GM18502 (cell line): ENCODE measurements around the gene SLFNL1.
A peak's percentile ranks its signal among the peaks of the same experiment; 100 is the strongest.

Experiments used
- ATAC-seq: cut with Tn5 transposase; IDR thresholded peaks from one replicate; pipeline ENCODE4 v1.9.1; 2021; ENCODE audit warnings: mild to moderate bottlenecking; ENCODE audit not compliant: unreplicated experiment, poor library complexity

Gene SLFNL1

DNA sequence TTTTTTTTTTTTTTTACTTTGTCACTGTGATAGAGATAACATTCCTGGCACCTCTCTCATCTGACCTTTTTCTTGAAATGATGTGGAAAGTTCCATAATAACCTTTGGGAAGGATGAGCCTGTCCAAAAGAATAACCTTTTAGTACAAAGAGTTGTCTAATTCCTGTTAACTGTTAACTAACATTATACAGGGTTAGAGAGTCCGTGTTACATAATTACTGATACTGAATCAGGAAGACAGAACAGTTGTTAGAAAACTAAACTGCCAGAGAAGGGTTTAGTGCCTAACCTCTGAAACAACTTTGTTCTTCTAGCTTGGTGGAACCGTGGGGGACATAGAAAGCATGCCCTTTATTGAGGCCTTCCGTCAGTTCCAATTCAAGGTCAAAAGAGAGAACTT is 33.2 kb downstream of the SLFNL1 start:
- no peak for ATAC-seq

DNA sequence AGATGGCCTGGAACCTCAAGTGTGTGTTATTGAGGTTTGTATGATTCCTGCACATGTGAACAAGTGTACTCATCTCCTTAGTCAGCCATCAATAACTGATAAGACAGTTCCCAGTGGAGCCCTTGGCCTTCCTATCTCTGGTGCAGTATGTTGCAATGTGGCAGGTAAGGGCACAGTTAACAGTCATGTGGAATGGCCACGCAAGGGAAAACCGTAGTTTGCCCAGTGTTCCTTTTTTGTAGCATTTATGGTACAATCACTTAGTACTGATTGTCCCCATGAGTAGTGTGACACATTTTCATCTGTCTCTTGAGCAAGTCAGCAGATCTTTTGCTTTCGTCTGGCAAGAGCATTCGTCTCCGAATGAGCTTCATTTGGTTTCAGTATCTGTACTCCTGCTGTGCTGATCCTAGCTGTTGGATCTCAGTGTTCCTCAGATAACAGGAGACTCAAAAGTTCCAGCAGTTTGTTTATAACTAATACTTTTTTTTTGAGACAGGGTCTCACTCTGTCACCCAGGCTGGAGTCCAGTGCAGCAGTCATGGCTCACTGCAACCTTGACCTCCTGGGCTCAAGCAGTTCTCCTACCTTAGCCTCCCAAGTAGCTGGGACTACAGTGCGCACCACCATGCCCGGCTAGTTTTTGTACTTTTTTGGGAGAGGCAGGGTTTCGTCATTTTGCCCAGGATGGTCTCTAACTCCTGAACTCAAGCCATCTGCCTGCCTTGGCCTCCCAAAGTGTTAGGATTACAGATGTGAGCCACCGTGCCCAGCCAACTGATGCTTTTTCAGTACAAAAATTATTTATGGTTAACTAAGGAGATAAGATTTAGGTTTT is 33.9 kb downstream of the SLFNL1 start:
- ATAC-seq: no peak

DNA sequence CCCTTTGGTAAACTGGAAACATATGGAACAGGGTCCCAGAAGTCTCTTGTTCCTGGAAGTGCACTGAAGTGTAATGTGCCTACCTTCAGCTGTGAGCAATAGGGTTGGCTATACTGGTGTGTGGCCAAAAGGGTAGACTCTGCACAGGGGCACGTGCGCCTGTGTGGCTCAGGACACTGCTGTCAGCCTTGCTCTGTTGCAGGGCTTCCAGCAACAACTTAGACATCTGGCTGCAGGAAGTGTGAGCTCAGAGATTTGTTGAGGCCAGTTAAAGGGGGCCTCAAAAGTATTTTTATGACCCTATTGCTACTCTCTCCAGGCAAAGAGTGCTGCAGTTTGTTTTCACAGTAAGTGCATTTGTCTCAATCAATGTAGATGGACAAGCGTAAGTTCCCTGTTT is 34.6 kb downstream of the SLFNL1 start:
- no peak for ATAC-seq

DNA sequence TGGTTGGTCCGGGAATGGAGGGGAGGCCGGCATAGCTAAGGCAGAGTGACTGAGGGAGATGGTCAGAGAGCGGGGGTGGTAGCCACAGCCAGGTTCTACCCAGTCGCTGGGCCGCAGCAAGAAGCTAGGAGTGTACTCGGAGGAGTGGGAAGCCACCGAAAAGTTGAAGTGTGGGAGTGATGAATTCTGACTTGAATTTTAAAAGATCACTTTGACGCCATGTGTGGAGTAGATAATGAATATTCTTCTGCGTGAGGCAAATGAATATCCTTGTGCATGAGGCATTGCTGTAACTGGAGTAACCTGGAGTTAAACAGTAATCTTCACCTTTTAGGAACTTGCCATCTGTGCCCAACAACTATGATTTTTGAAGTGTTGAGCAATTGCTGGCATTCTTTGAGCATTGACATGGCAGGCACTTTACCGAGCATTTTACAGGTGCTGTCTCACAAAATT is 35.2 kb downstream of the SLFNL1 start:
- ATAC-seq: no peak

DNA sequence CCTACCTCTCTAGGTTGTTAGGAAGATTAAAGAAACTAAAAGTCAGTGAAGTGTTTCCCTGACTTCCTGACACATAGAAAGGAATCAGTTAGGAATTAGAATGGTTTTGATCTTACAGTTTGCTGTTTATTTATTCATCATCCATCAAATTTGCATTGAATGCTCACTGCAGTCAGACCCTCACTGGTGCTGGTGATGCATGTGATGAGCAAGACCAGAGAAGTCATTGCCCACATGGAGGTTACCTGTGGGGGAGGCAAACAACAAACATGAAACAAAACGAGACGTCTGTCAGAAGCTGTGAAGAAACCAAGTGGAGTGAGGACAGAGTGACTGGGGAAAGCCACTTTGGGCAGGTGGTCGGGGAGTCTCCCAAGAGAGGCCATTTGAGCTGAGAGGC is 35.6 kb downstream of the SLFNL1 start:
- ATAC-seq: no peak

DNA sequence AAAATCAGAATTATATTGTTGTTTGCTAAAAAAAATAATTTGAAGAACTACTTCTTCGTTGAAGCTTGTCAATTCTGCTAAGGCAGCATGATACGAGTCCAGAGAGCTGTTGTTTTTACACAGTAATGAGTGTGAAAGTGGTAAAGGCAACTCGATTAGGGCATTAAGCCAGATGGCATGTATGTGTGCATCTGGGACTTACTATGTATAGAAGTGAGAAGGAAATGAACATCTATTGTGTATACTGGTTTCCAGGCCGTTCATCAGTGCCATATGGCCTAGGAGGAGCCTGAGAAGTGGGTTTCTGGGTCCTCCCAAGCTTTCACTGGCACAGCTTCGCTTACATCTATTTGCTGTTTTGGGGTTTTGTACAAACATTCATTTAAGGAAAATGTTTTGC is 36.4 kb downstream of the SLFNL1 start:
- ATAC-seq: no peak

DNA sequence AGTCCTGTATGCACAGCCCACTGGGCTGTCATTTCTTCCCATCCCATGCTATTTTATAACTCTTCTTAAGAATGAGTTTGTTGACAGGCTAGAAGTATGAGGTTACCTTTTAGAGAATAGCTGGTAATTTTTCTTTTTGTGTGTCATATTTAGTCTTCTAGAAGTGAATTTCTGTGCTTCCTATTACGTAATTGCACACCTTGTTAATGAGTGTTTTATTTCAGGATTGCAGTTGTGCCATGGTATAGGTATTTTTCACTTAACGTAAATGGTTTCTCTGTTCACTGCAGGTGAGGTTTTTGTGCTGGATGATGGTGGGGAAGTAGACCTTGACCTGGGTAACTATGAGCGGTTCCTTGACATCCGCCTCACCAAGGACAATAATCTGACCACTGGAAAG is 37.0 kb downstream of the SLFNL1 start:
- no peak for ATAC-seq

DNA sequence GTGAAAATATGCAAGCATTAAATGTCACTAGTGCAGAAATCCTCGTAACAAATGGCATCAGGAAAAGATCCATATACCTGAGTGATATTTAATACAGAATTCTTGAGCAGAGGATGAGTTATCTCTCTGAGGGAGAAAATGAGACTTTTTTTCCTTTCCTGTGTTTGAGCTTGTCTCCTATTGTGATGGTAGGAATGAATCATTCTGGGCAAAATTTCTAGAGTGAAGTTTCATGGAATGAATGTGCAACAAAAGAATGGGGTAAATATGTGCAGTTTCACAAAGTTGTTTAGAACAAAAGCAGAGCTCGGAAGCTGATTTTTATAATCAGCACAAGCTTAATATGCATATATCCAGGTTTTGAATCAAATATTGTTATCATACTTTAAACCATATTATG is 37.5 kb downstream of the SLFNL1 start:
- ATAC-seq: no peak

DNA sequence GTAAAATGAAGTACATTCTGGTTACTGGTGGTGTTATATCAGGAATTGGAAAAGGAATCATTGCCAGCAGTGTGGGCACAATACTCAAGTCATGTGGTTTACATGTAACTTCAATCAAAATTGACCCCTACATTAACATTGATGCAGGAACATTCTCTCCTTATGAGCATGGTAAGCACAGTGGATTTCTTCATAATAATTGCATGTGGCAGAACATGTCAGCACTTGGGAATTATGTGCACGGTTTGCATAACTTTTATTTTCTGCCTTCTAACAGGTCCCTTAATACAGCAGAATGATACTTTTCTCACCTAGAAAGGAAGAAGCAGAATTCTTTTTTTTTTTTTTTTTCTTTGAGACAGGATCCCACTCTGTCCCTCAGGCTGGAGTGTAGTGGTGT is 38.2 kb downstream of the SLFNL1 start:
- ATAC-seq: no peak

DNA sequence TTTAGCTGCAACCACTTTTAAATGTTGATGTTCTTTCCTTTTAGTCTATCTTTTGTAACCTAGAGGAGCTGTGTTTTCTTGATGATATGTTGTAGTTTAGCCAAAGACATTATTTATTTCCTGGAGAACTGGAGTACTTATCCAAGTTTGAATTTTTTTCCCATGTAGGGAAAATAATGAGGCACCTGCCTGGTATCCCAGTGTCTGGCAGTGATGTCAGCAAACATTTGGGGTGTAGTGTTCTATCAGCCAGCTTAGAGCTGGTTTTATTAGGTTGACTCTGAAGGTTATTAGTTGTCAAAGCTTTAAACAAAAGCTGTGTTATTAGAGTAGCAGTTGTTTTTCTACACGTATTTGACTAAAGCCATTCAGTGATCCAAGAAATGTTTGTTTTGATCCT is 38.8 kb downstream of the SLFNL1 start:
- ATAC-seq: no peak

DNA sequence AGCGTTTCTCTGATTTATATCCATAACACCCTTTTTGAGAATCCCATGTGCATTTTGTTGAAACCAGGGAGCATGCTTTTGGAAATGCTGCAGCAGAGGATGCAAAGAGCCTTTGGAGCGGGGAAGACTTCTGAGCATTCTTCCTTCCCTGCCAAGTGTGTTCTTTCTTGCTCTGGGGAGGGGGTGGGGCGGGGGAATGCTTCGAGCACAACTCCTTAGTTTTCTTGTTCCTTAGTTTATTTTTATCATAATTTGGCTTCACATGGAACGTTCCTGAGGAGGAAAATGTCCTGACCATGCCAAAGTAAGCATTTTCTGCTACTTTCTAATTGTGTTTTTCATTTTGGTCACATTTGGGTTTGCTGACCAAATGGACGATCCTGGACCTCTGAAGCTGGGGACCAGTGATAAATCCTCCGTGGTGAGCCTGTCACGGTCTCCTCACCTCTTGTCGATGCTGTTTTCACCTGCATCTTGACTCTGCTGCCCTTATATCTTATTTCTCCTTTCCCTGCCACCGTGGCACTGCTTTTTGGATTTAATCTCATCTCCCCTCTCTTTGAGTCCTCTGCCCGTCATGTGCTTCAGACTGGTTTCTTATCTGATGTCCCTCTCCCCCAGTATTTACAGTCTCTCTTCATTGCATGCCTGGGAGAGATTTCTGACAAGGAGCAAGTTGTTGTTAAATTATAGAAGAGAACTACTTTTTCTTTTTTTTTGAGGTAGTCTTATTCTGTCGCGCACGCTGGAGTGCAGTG is 39.7 kb downstream of the SLFNL1 start:
- ATAC-seq: no peak

DNA sequence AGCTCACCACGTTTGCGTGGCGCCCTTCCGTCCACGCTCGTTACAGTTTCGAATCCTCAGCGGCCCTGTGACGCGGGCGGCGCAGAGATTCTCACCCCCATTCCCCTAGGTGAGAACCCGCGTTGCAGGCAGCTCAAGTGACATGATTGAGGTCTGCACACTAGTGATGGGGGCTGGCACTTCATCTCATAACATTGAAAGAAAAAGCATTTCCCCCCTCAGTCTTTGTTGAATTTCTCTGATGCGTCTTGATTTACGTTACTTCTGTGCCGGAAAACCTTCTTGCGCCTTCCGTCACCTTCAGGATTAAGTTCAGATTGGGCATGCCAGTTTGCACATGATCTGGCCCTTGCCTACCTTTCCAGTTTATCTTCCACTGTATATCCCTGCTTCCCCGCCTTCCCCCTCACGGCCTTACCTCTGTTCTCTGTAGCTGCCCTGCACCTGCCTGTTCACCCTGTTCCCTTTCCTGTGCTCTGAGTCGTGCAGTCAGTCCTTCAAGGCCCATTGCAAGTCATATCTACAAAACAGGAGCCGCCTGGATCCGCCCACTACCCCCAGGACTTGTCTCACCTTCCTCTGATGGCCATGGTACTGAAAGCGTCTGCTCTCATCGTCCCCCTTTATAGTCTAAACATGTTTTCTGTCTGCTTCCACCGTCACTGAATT is 40.9 kb downstream of the SLFNL1 start:
- no peak for ATAC-seq

DNA sequence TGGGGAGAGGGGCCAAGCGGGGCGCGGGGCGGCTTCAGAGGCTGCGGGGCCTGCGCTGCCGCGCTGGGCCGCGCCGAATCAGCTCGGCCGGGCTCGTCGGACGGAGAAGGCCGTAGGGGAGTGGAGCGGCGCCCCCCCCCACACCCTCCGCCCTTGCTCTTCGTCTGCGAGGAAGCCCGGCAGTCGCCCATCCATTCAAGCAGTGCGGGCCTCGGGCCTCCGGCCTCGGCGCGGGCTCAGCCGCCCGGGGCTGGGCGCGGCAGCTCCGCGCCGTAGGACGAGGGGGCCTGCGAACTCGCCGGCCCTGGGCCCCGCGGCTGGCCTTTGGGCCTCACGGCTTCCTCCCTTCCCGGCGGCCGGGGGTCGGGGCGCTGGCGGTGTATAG is 41.5 kb downstream of the SLFNL1 start:
- ATAC-seq: peak; percentile 28

DNA sequence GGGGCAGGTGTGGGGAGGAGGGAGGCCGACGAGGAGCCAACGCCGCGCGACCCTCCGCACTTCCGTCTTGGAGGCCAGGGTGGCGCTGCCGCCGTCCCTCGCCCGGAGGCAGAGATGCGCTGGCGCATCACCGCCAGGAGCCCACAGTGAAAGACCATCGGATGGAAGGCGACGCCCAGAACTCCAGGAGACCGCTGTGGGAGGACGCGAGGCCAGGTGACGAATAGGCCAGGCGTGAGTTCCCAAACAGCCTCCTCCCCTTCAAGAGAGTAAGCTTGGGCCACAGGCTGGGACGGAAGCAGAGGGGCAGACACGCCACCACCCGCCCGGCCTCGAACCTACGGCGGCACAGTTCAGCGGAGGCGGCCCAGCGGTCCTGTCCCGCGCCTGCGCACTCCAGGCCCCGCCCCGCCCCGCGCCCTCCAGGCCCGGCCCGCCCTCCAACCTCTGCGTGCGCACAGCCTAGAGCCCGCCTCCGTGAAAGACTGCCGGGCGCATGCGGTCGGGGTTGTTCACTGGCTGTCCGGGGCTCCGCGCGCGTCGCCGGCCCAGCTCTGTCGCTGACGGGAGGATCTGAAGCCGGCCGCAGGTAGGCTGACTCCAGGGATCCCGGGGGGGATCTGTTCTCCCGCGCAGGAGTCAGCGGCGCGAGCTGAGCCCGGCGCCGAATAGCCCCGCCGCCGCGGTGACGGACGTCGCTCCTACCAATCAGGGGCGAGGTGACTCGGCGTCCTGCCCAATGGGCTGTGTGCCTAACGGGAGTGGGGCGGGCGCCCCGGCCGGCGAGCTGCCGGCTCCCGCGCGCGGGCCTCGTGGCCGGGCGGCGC is 42.1 kb downstream of the SLFNL1 start, which contains the start of gene CTPS1:
Gene CTPS1, plus strand, starts transcription at position 456 of the 827 bp plus-strand sequence. CDS start 3,595 bp downstream, outside the sequence.
- peak; percentile 86 for ATAC-seq

DNA sequence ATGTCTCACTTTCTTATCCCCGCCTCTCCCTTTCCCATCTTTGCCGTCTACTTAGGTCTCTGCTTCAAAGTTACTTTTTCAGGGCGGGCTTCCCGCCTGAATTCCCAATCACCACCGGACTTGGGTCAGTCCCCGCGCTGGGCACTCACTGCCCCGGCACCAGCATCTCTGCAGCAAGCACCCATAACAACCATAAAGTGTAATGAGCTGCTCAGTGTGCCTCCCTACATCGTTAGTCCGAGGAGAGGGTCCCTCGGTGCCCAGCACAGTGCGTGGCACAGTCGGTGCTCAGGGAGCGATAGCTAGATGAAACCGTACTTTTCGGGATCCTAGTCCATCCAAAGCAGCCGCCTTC is 42.7 kb downstream of the SLFNL1 start:
- no peak for ATAC-seq

DNA sequence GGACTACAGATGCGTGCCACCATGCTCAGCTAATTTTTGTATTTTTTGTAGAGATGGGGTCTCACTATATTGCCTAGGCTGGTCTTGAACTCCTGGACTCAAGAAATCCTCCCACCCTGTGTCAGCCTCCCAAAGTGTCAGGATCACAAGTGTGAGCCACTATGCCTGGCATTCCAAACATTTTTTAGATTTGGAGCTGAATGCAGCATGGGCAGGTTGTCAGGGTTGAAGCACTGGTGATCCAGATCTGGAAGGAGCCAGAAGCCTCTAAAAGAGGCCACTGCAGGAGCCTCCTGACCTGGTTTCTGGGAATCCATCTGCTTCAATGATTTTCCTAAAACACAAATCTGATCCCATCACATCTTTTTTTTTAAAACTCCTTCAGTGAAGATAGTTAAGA is 43.8 kb downstream of the SLFNL1 start:
- ATAC-seq: no peak

DNA sequence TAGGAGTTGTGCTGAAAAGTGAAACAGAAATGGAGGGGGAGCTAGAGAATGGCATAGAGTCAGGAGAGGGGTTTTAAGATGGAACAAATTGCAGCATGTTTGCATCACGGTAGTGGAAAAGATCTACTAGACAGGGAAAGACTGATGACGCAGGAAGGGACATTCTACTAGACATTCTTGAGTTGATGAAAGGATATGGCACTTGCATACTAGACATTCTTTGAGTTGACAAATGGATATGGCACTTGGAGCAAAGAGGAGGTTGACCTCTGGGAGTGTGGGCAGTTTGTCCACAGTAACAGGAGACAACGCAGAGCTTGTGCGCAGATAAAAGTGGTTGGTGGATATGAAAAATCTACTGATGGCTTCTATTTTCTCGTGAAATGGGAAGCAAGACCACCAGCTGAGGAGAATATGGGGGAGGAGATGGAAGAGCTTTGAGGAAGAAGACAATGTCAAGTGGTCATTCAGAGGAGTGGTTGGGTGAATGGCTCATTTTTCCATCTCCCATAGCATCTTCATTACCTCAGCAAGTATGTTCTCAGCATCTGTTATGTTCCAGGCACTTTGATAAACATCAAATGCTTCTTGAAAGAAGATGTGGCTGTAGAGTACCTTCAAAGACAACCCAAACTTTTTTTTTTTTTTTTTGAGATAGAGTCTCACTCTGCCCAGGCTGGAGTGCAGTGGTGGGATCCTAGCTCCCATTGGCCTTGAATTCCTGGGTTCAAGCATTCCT is 44.4 kb downstream of the SLFNL1 start:
- no peak for ATAC-seq

DNA sequence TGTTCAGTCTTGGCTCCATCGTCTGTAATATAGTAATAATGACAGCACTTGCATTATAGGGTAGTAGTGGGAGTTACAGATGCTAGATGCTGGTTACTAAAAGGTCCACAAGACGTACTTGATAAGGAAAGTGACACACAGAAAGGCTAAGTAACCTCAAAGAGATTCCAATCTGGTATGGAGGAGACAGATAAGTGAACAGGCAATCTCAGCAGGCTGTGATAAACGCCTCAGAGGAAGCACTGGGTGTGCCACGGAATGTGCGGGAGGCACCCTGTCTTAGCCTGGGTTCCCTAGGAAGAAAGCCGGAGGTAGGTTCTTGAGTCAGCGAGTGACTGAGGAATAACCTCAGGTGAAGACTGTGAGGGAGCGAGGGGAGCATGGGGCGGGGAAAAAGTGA is 46.6 kb downstream of the SLFNL1 start:
- ATAC-seq: no peak

DNA sequence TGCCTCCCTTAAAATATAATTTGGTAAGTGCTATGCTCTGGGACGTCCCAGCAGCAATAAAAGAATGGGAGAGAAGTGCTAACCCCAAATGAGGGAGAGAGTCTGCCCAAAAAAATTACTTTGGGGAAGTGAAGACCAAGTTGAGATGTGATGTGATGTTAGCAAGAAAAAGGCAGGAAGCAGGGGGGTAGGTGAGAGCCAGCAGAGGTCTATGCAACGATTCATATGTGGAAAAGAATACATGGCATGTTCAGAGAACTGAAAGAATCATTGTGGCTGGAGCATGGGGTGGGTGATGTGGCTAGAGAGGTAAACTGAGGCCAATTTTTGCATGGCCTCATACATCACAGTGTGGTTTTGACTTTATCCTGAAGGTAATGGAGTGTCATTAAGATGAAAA is 47.6 kb downstream of the SLFNL1 start:
- ATAC-seq: no peak

DNA sequence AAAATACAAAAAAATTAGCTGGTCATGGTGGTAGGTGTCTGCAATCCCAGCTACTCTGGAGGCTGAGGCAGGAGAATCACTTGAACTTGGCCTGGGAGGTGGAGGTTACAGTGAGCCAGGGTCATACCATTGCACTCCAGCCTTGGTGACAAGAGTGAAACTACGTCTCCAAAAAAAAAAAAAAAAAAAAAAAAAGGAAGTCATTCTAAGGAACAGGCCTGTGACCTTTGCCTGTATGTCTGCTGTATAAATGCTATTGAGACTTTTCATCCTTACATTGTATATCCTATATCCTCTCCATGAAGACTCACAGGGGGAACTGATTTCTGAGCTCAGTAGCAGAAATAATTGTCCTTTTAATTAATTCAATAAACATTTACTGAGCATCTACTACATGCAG is 49.6 kb downstream of the SLFNL1 start:
- ATAC-seq: no peak
